ENCODE data around the gene KIF1C.

KIF1C gene

GRCh38 chr17:4997302-4998026 is at the start of gene KIF1C, which contains the start of gene INCA1:
Gene KIF1C, plus strand, starts transcription at chr17:4997950. Its CDS starts 2,297 bp downstream, at chr17:5000247.
Gene INCA1, minus strand, starts transcription at chr17:4997522. Its CDS starts 3,085 bp downstream, at chr17:4994437.
- Histone ChIP-seq H3K36me3 (ENCODE audit: control insufficient read depth in 2 of 2, insufficient read depth in 2 of 2, low read length in 2 of 2) (peaks cover 19 to 20% of the 10 kb centered on the region in 2 donors), H3K4me1 (ENCODE audit: control insufficient read depth in 2 of 2, insufficient read depth in 2 of 2, low read length in 2 of 2) (peaks cover 22 to 25% of the 10 kb centered on the region in 2 donors), H3K9ac (ENCODE audit: low read depth in 1 of 2, low read length in 2 of 2) (peak within 1 kb of the TSS; percentile 90), H3K9me3 (ENCODE audit: control insufficient read depth in 2 of 2, low read length in 2 of 2) (no peaks in the 10 kb centered on the region), H3K4me3 (ENCODE audit: low read length in 2 of 2) (peak within 1 kb of the TSS; percentile 93 to 98), H3K27ac (ENCODE audit: low read depth in 2 of 2, low read length in 2 of 2) (peak within 1 kb of the TSS; percentile 87 to 90), H3K27me3 (ENCODE audit: control insufficient read depth in 2 of 2, insufficient read depth in 2 of 2, low read length in 2 of 2) (no peaks in the 10 kb centered on the region)

GRCh38 chr17:4948166-4948930 is 49.4 kb upstream of the KIF1C start, which contains the start of gene PFN1:
Gene PFN1, minus strand, starts transcription at chr17:4948530. Its CDS starts 136 bp downstream, at chr17:4948394.
- Histone ChIP-seq H3K4me3 (ENCODE audit: low read length in 2 of 2) (peak within 1 kb of the TSS; percentile 89 to 93), H3K9me3 (ENCODE audit: control insufficient read depth in 2 of 2, low read length in 2 of 2) (no peaks in the 10 kb centered on the region), H3K9ac (ENCODE audit: low read depth in 1 of 2, low read length in 2 of 2) (peak within 1 kb of the TSS; percentile 88 to 96), H3K4me1 (ENCODE audit: control insufficient read depth in 2 of 2, insufficient read depth in 2 of 2, low read length in 2 of 2) (peaks cover 37 to 39% of the 10 kb centered on the region in 2 donors), H3K27me3 (ENCODE audit: control insufficient read depth in 2 of 2, insufficient read depth in 2 of 2, low read length in 2 of 2) (no peaks in the 10 kb centered on the region), H3K27ac (ENCODE audit: low read depth in 2 of 2, low read length in 2 of 2) (peak within 1 kb of the TSS; percentile 100), H3K36me3 (ENCODE audit: control insufficient read depth in 2 of 2, insufficient read depth in 2 of 2, low read length in 2 of 2) (peaks cover 26 to 31% of the 10 kb centered on the region in 2 donors)

- peak overlapping the region; percentile 73 to 88 for H3K9ac ChIP-seq (ENCODE audit: low read depth in 1 of 2, low read length in 2 of 2)
- no peaks in the 10 kb centered on the region for H3K9me3 ChIP-seq (ENCODE audit: control insufficient read depth in 2 of 2, low read length in 2 of 2)
- H3K36me3 ChIP-seq (ENCODE audit: control insufficient read depth in 2 of 2, insufficient read depth in 2 of 2, low read length in 2 of 2) = peaks cover 24 to 26% of the 10 kb centered on the region in 2 donors
- peaks cover 34 to 37% of the 10 kb centered on the region in 2 donors for H3K4me1 ChIP-seq (ENCODE audit: control insufficient read depth in 2 of 2, insufficient read depth in 2 of 2, low read length in 2 of 2)
- H3K27ac ChIP-seq (ENCODE audit: low read depth in 2 of 2, low read length in 2 of 2) = peak overlapping the region; percentile 100
- H3K4me3 ChIP-seq (ENCODE audit: low read length in 2 of 2) = peak overlapping the region; percentile 87 to 93
- no peaks in the 10 kb centered on the region for H3K27me3 ChIP-seq (ENCODE audit: control insufficient read depth in 2 of 2, insufficient read depth in 2 of 2, low read length in 2 of 2)
Measured at GRCh38 chr17:4948931-4949320, 48.8 kb upstream of the KIF1C start.

- H3K9me3 ChIP-seq (ENCODE audit: control insufficient read depth in 2 of 2, low read length in 2 of 2) = no peaks in the 10 kb centered on the region
- peaks cover 33% of the 10 kb centered on the region in 2 donors for H3K4me1 ChIP-seq (ENCODE audit: control insufficient read depth in 2 of 2, insufficient read depth in 2 of 2, low read length in 2 of 2)
- H3K27ac ChIP-seq (ENCODE audit: low read depth in 2 of 2, low read length in 2 of 2) = peak overlapping the region; percentile 100
- peak overlapping the region; percentile 73 to 88 for H3K9ac ChIP-seq (ENCODE audit: low read depth in 1 of 2, low read length in 2 of 2)
- H3K27me3 ChIP-seq (ENCODE audit: control insufficient read depth in 2 of 2, insufficient read depth in 2 of 2, low read length in 2 of 2) = no peaks in the 10 kb centered on the region
- peaks cover 20 to 21% of the 10 kb centered on the region in 2 donors for H3K36me3 ChIP-seq (ENCODE audit: control insufficient read depth in 2 of 2, insufficient read depth in 2 of 2, low read length in 2 of 2)
- peak overlapping the region; percentile 87 to 93 for H3K4me3 ChIP-seq (ENCODE audit: low read length in 2 of 2)
Measured at GRCh38 chr17:4949321-4950074, 48.3 kb upstream of the KIF1C start.

- no peaks in the 10 kb centered on the region for H3K9me3 ChIP-seq (ENCODE audit: control insufficient read depth in 2 of 2, low read length in 2 of 2)
- peak overlapping the region; percentile 86 to 92 for H3K9ac ChIP-seq (ENCODE audit: low read depth in 1 of 2, low read length in 2 of 2)
- H3K36me3 ChIP-seq (ENCODE audit: control insufficient read depth in 2 of 2, insufficient read depth in 2 of 2, low read length in 2 of 2) = peaks cover 14 to 15% of the 10 kb centered on the region in 2 donors
- H3K27ac ChIP-seq (ENCODE audit: low read depth in 2 of 2, low read length in 2 of 2) = peak overlapping the region; percentile 100
- no peaks in the 10 kb centered on the region for H3K27me3 ChIP-seq (ENCODE audit: control insufficient read depth in 2 of 2, insufficient read depth in 2 of 2, low read length in 2 of 2)
- H3K4me3 ChIP-seq (ENCODE audit: low read length in 2 of 2) = peak overlapping the region; percentile 73 to 77
- peaks cover 25 to 26% of the 10 kb centered on the region in 2 donors for H3K4me1 ChIP-seq (ENCODE audit: control insufficient read depth in 2 of 2, insufficient read depth in 2 of 2, low read length in 2 of 2)
Measured at GRCh38 chr17:4950075-4950745, 47.5 kb upstream of the KIF1C start.

GRCh38 chr17:4950746-4951204 is 47.0 kb upstream of the KIF1C start, which contains the start of gene ENO3:
Gene ENO3, plus strand, starts transcription at chr17:4951119. Its CDS starts 711 bp downstream, at chr17:4951830.
- no peaks in the 10 kb centered on the region for H3K9me3 ChIP-seq (ENCODE audit: control insufficient read depth in 2 of 2, low read length in 2 of 2)
- peak within 1 kb of the TSS; percentile 73 to 77 for H3K4me3 ChIP-seq (ENCODE audit: low read length in 2 of 2)
- peak within 1 kb of the TSS; percentile 86 to 92 for H3K9ac ChIP-seq (ENCODE audit: low read depth in 1 of 2, low read length in 2 of 2)
- no peaks in the 10 kb centered on the region for H3K27me3 ChIP-seq (ENCODE audit: control insufficient read depth in 2 of 2, insufficient read depth in 2 of 2, low read length in 2 of 2)
- H3K36me3 ChIP-seq (ENCODE audit: control insufficient read depth in 2 of 2, insufficient read depth in 2 of 2, low read length in 2 of 2) = peaks cover 9 to 12% of the 10 kb centered on the region in 2 donors
- peaks cover 20% of the 10 kb centered on the region in 2 donors for H3K4me1 ChIP-seq (ENCODE audit: control insufficient read depth in 2 of 2, insufficient read depth in 2 of 2, low read length in 2 of 2)
- peak within 1 kb of the TSS; percentile 100 for H3K27ac ChIP-seq (ENCODE audit: low read depth in 2 of 2, low read length in 2 of 2)

- H3K27me3 ChIP-seq (ENCODE audit: control insufficient read depth in 2 of 2, insufficient read depth in 2 of 2, low read length in 2 of 2) = no peaks in the 10 kb centered on the region
- H3K4me1 ChIP-seq (ENCODE audit: control insufficient read depth in 2 of 2, insufficient read depth in 2 of 2, low read length in 2 of 2) = peaks cover 13 to 14% of the 10 kb centered on the region in 2 donors
- no peak overlapping the region for H3K9ac ChIP-seq (ENCODE audit: low read depth in 1 of 2, low read length in 2 of 2)
- H3K27ac ChIP-seq (ENCODE audit: low read depth in 2 of 2, low read length in 2 of 2) = no peak overlapping the region
- H3K9me3 ChIP-seq (ENCODE audit: control insufficient read depth in 2 of 2, low read length in 2 of 2) = no peaks in the 10 kb centered on the region
- H3K4me3 ChIP-seq (ENCODE audit: low read length in 2 of 2) = no peak overlapping the region
- peaks cover 2 to 6% of the 10 kb centered on the region in 2 donors for H3K36me3 ChIP-seq (ENCODE audit: control insufficient read depth in 2 of 2, insufficient read depth in 2 of 2, low read length in 2 of 2)
Measured at GRCh38 chr17:4951486-4951885, 46.3 kb upstream of the KIF1C start.

GRCh38 chr17:4953451-4953961 is 44.2 kb upstream of the KIF1C start:
- Histone ChIP-seq H3K27ac (ENCODE audit: low read depth in 2 of 2, low read length in 2 of 2) (no peak overlapping the region), H3K36me3 (ENCODE audit: control insufficient read depth in 2 of 2, insufficient read depth in 2 of 2, low read length in 2 of 2) (no peaks in the 10 kb centered on the region), H3K4me1 (ENCODE audit: control insufficient read depth in 2 of 2, insufficient read depth in 2 of 2, low read length in 2 of 2) (peaks cover 8 to 10% of the 10 kb centered on the region in 2 donors), H3K4me3 (ENCODE audit: low read length in 2 of 2) (no peak overlapping the region), H3K27me3 (ENCODE audit: control insufficient read depth in 2 of 2, insufficient read depth in 2 of 2, low read length in 2 of 2) (no peaks in the 10 kb centered on the region), H3K9me3 (ENCODE audit: control insufficient read depth in 2 of 2, low read length in 2 of 2) (no peaks in the 10 kb centered on the region), H3K9ac (ENCODE audit: low read depth in 1 of 2, low read length in 2 of 2) (no peak overlapping the region)

- Histone ChIP-seq H3K36me3 (ENCODE audit: control insufficient read depth in 2 of 2, insufficient read depth in 2 of 2, low read length in 2 of 2) (peaks cover 5 to 7% of the 10 kb centered on the region in 2 donors), H3K9ac (ENCODE audit: low read depth in 1 of 2, low read length in 2 of 2) (no peak overlapping the region), H3K4me1 (ENCODE audit: control insufficient read depth in 2 of 2, insufficient read depth in 2 of 2, low read length in 2 of 2) (peaks cover 16 to 17% of the 10 kb centered on the region in 2 donors), H3K9me3 (ENCODE audit: control insufficient read depth in 2 of 2, low read length in 2 of 2) (no peaks in the 10 kb centered on the region), H3K4me3 (ENCODE audit: low read length in 2 of 2) (no peak overlapping the region), H3K27me3 (ENCODE audit: control insufficient read depth in 2 of 2, insufficient read depth in 2 of 2, low read length in 2 of 2) (no peaks in the 10 kb centered on the region), H3K27ac (ENCODE audit: low read depth in 2 of 2, low read length in 2 of 2) (no peak overlapping the region)
Measured at GRCh38 chr17:4955091-4955490, 42.7 kb upstream of the KIF1C start.
